ENCODE data around the gene FSCN2. TPM values are rescaled to one million over a fixed set of nuclear protein-coding genes. Genes with fewer than 3 reads are reported as not detected.
"Not testable (repeated sequence)": the region's sequence is repeated elsewhere in the genome, so short reads cannot be mapped to it uniquely, and the experiment has no call there.

FSCN2 gene
- total and polyA plus RNA-seq, 7 donors, result 0.08 to 0.71 (median 0.11) TPM; not detected in 1

- ATAC-seq (peak; percentile 32 to 69 (median 40)), DNase-seq (no peak)
- intact Hi-C loops (cut with DNase I), result no loop called here
- Histone ChIP-seq H3K27me3 (ENCODE audit: insufficient read depth in 3 of 3, low read length in 2 of 3) (no peaks in the 10 kb centered on the region), H3K9me3 (no peaks in the 10 kb centered on the region), H3K4me1 (peaks cover 11% of the 10 kb centered on the region), H3K36me3 (ENCODE audit: insufficient read depth in 1 of 2, low read depth in 1 of 2) (peaks cover 7 to 82% of the 10 kb centered on the region in 2 donors), H3K27ac (no peak overlapping the region), H3K4me3 (no peak overlapping the region)
- TF ChIP-seq, protein P1, sequence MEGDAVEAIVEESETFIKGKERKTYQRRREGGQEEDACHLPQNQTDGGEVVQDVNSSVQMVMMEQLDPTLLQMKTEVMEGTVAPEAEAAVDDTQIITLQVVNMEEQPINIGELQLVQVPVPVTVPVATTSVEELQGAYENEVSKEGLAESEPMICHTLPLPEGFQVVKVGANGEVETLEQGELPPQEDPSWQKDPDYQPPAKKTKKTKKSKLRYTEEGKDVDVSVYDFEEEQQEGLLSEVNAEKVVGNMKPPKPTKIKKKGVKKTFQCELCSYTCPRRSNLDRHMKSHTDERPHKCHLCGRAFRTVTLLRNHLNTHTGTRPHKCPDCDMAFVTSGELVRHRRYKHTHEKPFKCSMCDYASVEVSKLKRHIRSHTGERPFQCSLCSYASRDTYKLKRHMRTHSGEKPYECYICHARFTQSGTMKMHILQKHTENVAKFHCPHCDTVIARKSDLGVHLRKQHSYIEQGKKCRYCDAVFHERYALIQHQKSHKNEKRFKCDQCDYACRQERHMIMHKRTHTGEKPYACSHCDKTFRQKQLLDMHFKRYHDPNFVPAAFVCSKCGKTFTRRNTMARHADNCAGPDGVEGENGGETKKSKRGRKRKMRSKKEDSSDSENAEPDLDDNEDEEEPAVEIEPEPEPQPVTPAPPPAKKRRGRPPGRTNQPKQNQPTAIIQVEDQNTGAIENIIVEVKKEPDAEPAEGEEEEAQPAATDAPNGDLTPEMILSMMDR (IDR thresholded peaks at IDR 0.05), result no peak
- WGBS, 3 donors, result 44 to 80% (median 47%) methylated on average over 8 of the region's 8 CpGs
Observed at GRCh38 chr17:81581758-81582157, 53.6 kb downstream of the FSCN2 start.

GRCh38 chr17:81582341-81582740 is 54.2 kb downstream of the FSCN2 start:
- intact Hi-C loops (cut with DNase I), result no loop called here
- H3K4me3 ChIP-seq, result no peak overlapping the region
- DNase-seq (no peak), ATAC-seq (peak in 2 of 4 donors; percentile 41 to 46)
- no peaks in the 10 kb centered on the region for H3K27me3 ChIP-seq (ENCODE audit: insufficient read depth in 3 of 3, low read length in 2 of 3)
- no peaks in the 10 kb centered on the region for H3K9me3 ChIP-seq
- H3K36me3 ChIP-seq (ENCODE audit: insufficient read depth in 1 of 2, low read depth in 1 of 2), result peaks cover 7 to 86% of the 10 kb centered on the region in 2 donors
- TF ChIP-seq, protein P1 (IDR thresholded peaks at IDR 0.05), result no peak
- H3K27ac ChIP-seq, result peak overlapping the region; percentile 30
- 73 to 85% (median 81%) methylated on average over 5 of the region's 5 CpGs for WGBS, 3 donors
- peaks cover 5% of the 10 kb centered on the region for H3K4me1 ChIP-seq

- peak in 1 of 2 donors; percentile 64 for DNase-seq
- intact Hi-C loops (cut with DNase I), result no loop called here
Observed at GRCh38 chr17:81582749-81583148, 54.6 kb downstream of the FSCN2 start.

GRCh38 chr17:81583589-81584342 is 55.6 kb downstream of the FSCN2 start:
- TF ChIP-seq, protein P1 (IDR thresholded peaks at IDR 0.05), result no peak
- DNase-seq (no peak), ATAC-seq (no peak)
- no peaks in the 10 kb centered on the region for H3K27me3 ChIP-seq (ENCODE audit: insufficient read depth in 3 of 3, low read length in 2 of 3)
- H3K36me3 ChIP-seq (ENCODE audit: insufficient read depth in 1 of 2, low read depth in 1 of 2), result peaks cover 7 to 95% of the 10 kb centered on the region in 2 donors
- no peaks in the 10 kb centered on the region for H3K9me3 ChIP-seq
- intact Hi-C loops (cut with DNase I), result no loop called here
- no peaks in the 10 kb centered on the region for H3K4me1 ChIP-seq
- no peak overlapping the region for H3K27ac ChIP-seq
- 80 to 89% (median 86%) methylated on average over 6 of the region's 6 CpGs for WGBS, 3 donors
- no peak overlapping the region for H3K4me3 ChIP-seq

More at GRCh38 chr17:81582749-81583148, 54.6 kb downstream of the FSCN2 start:
- H3K27me3 ChIP-seq (ENCODE audit: insufficient read depth in 3 of 3, low read length in 2 of 3), result no peaks in the 10 kb centered on the region
- peaks cover 1% of the 10 kb centered on the region for H3K4me1 ChIP-seq
- H3K36me3 ChIP-seq (ENCODE audit: insufficient read depth in 1 of 2, low read depth in 1 of 2), result peaks cover 7 to 90% of the 10 kb centered on the region in 2 donors
- WGBS, 3 donors, result 72 to 82% (median 74%) methylated on average over 12 of the region's 12 CpGs
- H3K27ac ChIP-seq, result peak overlapping the region; percentile 30
- H3K9me3 ChIP-seq, result no peaks in the 10 kb centered on the region
- ATAC-seq, result peak in 1 of 4 donors; percentile 13
- TF ChIP-seq, protein P1 (IDR thresholded peaks at IDR 0.05), result no peak
- H3K4me3 ChIP-seq, result no peak overlapping the region

- WGBS, 3 donors, result 78 to 85% (median 83%) methylated on average over 14 of the region's 14 CpGs
- intact Hi-C loops (cut with DNase I); H3K27me3 ChIP-seq (ENCODE audit: insufficient read depth in 3 of 3, low read length in 2 of 3); H3K27ac ChIP-seq; DNase-seq; H3K4me3 ChIP-seq; H3K4me1 ChIP-seq; ATAC-seq; H3K9me3 ChIP-seq: not testable (repeated sequence)
- H3K36me3 ChIP-seq (ENCODE audit: insufficient read depth in 1 of 2, low read depth in 1 of 2), result peaks cover 6 to 96% of the 10 kb centered on the region in 2 donors
Observed at GRCh38 chr17:81584771-81585170, 56.6 kb downstream of the FSCN2 start.
